Naive thymus-derived CD4-positive, alpha-beta T cell (primary cell): Measurements from ENCODE around the gene FALEC. TPM values are rescaled to one million over a fixed set of nuclear protein-coding genes. Genes with fewer than 3 reads are reported as not detected.

Source experiments
- ATAC-seq: fragments of 150-1000 bp; cut with Tn5 transposase; 2 replicates; pipeline ENCODE4 v1.10.0; 2021; ENCODE audit warnings: mild to moderate bottlenecking, moderate library complexity
- CTCF ChIA-PET: fragments of 350-600 bp; sonication (Branson Sonifier 250); formaldehyde crosslinking; loops from one replicate; lab custom pipeline; 2021; ENCODE audit warnings: antibody characterized with exemption; lab: Charles Lee
- POLR2A ChIA-PET: fragments of 350-600 bp; sonication (Branson Sonifier 250); formaldehyde crosslinking; loops from one replicate; lab custom pipeline; 2021; ENCODE audit warnings: antibody characterized with exemption, inconsistent platforms; lab: Charles Lee
- DNase-seq, 9 donors: peaks; one replicate each; pipeline versions ENCODE4 v3.0.0 to v3.0.0-alpha.2; 2020 to 2022; ENCODE audit warnings: mixed read lengths in 1 of 9
- H3K27ac ChIP-seq: one replicate; pipeline ENCODE4 v1.7.0; 2013; ENCODE audit warnings: mild to moderate bottlenecking, low read depth, low read length, moderate library complexity
- H3K27me3 ChIP-seq, 2 donors: one replicate each; pipeline ENCODE4 v1.7.0; 2013; ENCODE audit warnings: low read length in 2 of 2, mild to moderate bottlenecking in 2 of 2, moderate library complexity in 2 of 2; ENCODE audit not compliant: control insufficient read depth in 2 of 2, insufficient read depth in 2 of 2
- H3K36me3 ChIP-seq, 3 experiments: 1 replicate in 2 of 3; 2 replicates in 1 of 3; pipeline ENCODE4 v1.7.0; 2013; ENCODE audit warnings: low read length in 3 of 3, mild to moderate bottlenecking in 3 of 3, moderate library complexity in 1 of 3; ENCODE audit not compliant: insufficient read depth in 3 of 3, control insufficient read depth in 2 of 3
- H3K4me1 ChIP-seq, 2 donors: one replicate each; pipeline ENCODE4 v1.7.0; 2013; ENCODE audit warnings: low read length in 2 of 2, mild to moderate bottlenecking in 2 of 2, moderate library complexity in 1 of 2; ENCODE audit not compliant: control insufficient read depth in 2 of 2, insufficient read depth in 2 of 2
- H3K4me3 ChIP-seq: 2 replicates; pipeline ENCODE4 v1.7.0; 2013; ENCODE audit warnings: mild to moderate bottlenecking, low read length
- H3K9me3 ChIP-seq, 3 experiments: 1 replicate in 2 of 3; 2 replicates in 1 of 3; pipeline ENCODE4 v1.7.0; 2013; ENCODE audit warnings: low read length in 3 of 3; ENCODE audit not compliant: control insufficient read depth in 2 of 3
- H3K27ac Mint-ChIP-seq, 9 donors: one replicate each; pipeline ENCODE4 v1.8.0; 2020 to 2022; ENCODE audit warnings: mixed read lengths in 9 of 9, mild to moderate bottlenecking in 8 of 9, moderate library complexity in 5 of 9, inconsistent platforms in 2 of 9
- H3K27me3 Mint-ChIP-seq, 5 donors: one replicate each; pipeline ENCODE4 v1.8.0; 2021 to 2022; ENCODE audit warnings: mixed read lengths in 5 of 5, mild to moderate bottlenecking in 1 of 5
- H3K36me3 Mint-ChIP-seq, 5 donors: one replicate each; pipeline ENCODE4 v1.8.0; 2020 to 2022; ENCODE audit warnings: mixed read lengths in 5 of 5, mild to moderate bottlenecking in 3 of 5, inconsistent platforms in 1 of 5
- H3K4me1 Mint-ChIP-seq, 7 donors: one replicate each; pipeline ENCODE4 v1.8.0; 2020 to 2022; ENCODE audit warnings: mixed read lengths in 7 of 7, mild to moderate bottlenecking in 3 of 7, inconsistent platforms in 1 of 7
- H3K4me3 Mint-ChIP-seq, 10 donors: one replicate each; pipeline ENCODE4 v1.8.0; 2020 to 2022; ENCODE audit warnings: mild to moderate bottlenecking in 10 of 10, mixed read lengths in 10 of 10, moderate library complexity in 6 of 10, inconsistent platforms in 2 of 10
- H3K9me3 Mint-ChIP-seq, 11 donors: one replicate each; pipeline ENCODE4 v1.8.0; 2020 to 2022; ENCODE audit warnings: mixed read lengths in 11 of 11, mild to moderate bottlenecking in 4 of 11, inconsistent platforms in 1 of 11, moderate library complexity in 1 of 11
- intact Hi-C, 2 donors: fragments of 100-400 bp; cut with micrococcal nuclease; formaldehyde crosslinking; loops; one replicate each; pipeline ENCODE4 v1.15.1; 2023
- polyA plus RNA-seq, 2 donors: library from polyadenylated mRNA; unstranded; fragments of 300-500 nt; fragmentation: Illumina TruSeq; gene quantifications; one replicate each; pipeline ENCODE4 v1.2.3, GENCODE V29; 2021
- total RNA-seq, 6 experiments: library from RNA in 5 of 6; stranded (reverse) in 5 of 6; gene quantifications; 1 replicate in 5 of 6; 2 replicates in 1 of 6; pipeline ENCODE4 v1.2.3 and lab custom pipeline; 2021 to 2026

FALEC gene
- total and polyA plus RNA-seq, 7 experiments from 2014 or later = 0.44 to 2.5 (median 0.76) TPM; not detected in 4

GRCh38 chr1:150476754-150477153 lies 38.8 kb upstream of the FALEC start:
- ATAC-seq = no peak
- Histone ChIP-seq H3K4me3 (no peak overlapping the region), H3K4me1 (no peaks in the 10 kb centered on the region), H3K9me3 (no peaks in the 10 kb centered on the region), H3K36me3 (peaks cover 4 to 22% (median 5%) of the 10 kb centered on the region in 3 experiments), H3K27me3 (no peaks in the 10 kb centered on the region), H3K27ac (peak overlapping the region; percentile 39)
- H3K9me3 Mint-ChIP-seq = peaks cover 0 to 4% (median 0%) of the 10 kb centered on the region in 11 donors
- POLR2A ChIA-PET = no interaction called here
- peaks cover 2 to 21% (median 16%) of the 10 kb centered on the region in 7 donors for H3K4me1 Mint-ChIP-seq
- DNase-seq = no peak
- H3K36me3 Mint-ChIP-seq = peaks cover 0 to 9% (median 2%) of the 10 kb centered on the region in 5 donors
- intact Hi-C loops = no loop called here
- H3K27ac Mint-ChIP-seq = peak overlapping the region in 7 of 9 donors; percentile 2 to 86 (median 73)
- no peak overlapping the region for H3K4me3 Mint-ChIP-seq
- H3K27me3 Mint-ChIP-seq = no peaks in the 10 kb centered on the region
- CTCF ChIA-PET = no interaction called here

GRCh38 chr1:150477320-150477719 lies 38.2 kb upstream of the FALEC start:
- Mint-ChIP-seq H3K27ac (peak overlapping the region in 8 of 9 donors; percentile 30 to 86 (median 77)), H3K9me3 (peaks cover 0 to 5% (median 0%) of the 10 kb centered on the region in 11 donors), H3K4me3 (no peak overlapping the region), H3K4me1 (peaks cover 2 to 21% (median 16%) of the 10 kb centered on the region in 7 donors), H3K36me3 (peaks cover 0 to 3% (median 0%) of the 10 kb centered on the region in 5 donors), H3K27me3 (no peaks in the 10 kb centered on the region)
- Histone ChIP-seq H3K27me3 (no peaks in the 10 kb centered on the region), H3K9me3 (no peaks in the 10 kb centered on the region), H3K27ac (peak overlapping the region; percentile 39), H3K4me1 (no peaks in the 10 kb centered on the region), H3K36me3 (peaks cover 0 to 16% (median under 1%) of the 10 kb centered on the region in 3 experiments), H3K4me3 (no peak overlapping the region)
- no peak for DNase-seq
- intact Hi-C loops = no loop called here
- ChIA-PET CTCF (no interaction called here), POLR2A (no interaction called here)
- ATAC-seq = no peak

- CTCF ChIA-PET = no interaction called here
- peaks cover 0 to 5% (median 0%) of the 10 kb centered on the region in 11 donors for H3K9me3 Mint-ChIP-seq
- no peak for DNase-seq
- intact Hi-C loops = no loop called here
- no peak overlapping the region for H3K4me3 Mint-ChIP-seq
- H3K27ac Mint-ChIP-seq = peak overlapping the region in 8 of 9 donors; percentile 30 to 86 (median 77)
- Histone ChIP-seq H3K27ac (peak overlapping the region; percentile 39), H3K9me3 (no peaks in the 10 kb centered on the region), H3K4me3 (no peak overlapping the region), H3K4me1 (no peaks in the 10 kb centered on the region), H3K36me3 (peaks cover 0 to 12% (median 0%) of the 10 kb centered on the region in 3 experiments), H3K27me3 (no peaks in the 10 kb centered on the region)
- peak; percentile 14 for ATAC-seq
- H3K4me1 Mint-ChIP-seq = peaks cover 2 to 21% (median 16%) of the 10 kb centered on the region in 7 donors
- H3K36me3 Mint-ChIP-seq = no peaks in the 10 kb centered on the region
- POLR2A ChIA-PET = no interaction called here
- H3K27me3 Mint-ChIP-seq = no peaks in the 10 kb centered on the region
Measured at GRCh38 chr1:150477733-150478132, 37.8 kb upstream of the FALEC start.

DNA sequence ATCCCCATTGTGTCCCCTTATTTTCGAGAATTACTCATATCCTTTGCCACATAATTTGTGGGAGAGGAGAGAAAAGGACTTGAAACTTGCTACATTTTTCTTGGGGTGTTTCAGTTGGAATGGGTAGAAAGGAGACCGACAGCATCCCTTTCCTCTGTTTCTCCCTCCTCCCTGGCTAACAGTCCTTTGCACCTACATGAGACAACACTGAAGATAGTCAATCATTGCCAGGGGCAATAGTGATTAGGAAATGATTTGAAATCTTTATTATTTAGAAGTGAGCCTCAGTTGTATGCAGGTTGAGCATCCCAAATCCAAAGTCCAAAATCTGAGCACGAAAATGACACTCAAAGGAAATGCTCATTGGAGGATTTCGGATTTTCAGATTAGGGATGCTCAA lies 36.2 kb upstream of the FALEC start:
- Mint-ChIP-seq H3K36me3 (no peaks in the 10 kb centered on the region), H3K4me1 (peaks cover 0 to 21% (median 16%) of the 10 kb centered on the region in 7 donors), H3K9me3 (peaks cover 0 to 4% (median 0%) of the 10 kb centered on the region in 11 donors), H3K27ac (peak overlapping the region in 3 of 9 donors; percentile 2 to 60 (median 38)), H3K27me3 (no peaks in the 10 kb centered on the region), H3K4me3 (no peak overlapping the region)
- DNase-seq = no peak
- no peak for ATAC-seq
- ChIA-PET CTCF (interaction anchor here (0.6 kb wide), 1 partner anchor 1141 kb away, joined by 3 read pairs; no protein-coding TSS in a partner anchor), POLR2A (no interaction called here)
- Histone ChIP-seq H3K4me3 (no peak overlapping the region), H3K27ac (no peak overlapping the region), H3K36me3 (peaks cover 0 to 4% (median 0%) of the 10 kb centered on the region in 3 experiments), H3K4me1 (no peaks in the 10 kb centered on the region), H3K27me3 (no peaks in the 10 kb centered on the region), H3K9me3 (no peaks in the 10 kb centered on the region)
- intact Hi-C loops = no loop called here

DNA sequence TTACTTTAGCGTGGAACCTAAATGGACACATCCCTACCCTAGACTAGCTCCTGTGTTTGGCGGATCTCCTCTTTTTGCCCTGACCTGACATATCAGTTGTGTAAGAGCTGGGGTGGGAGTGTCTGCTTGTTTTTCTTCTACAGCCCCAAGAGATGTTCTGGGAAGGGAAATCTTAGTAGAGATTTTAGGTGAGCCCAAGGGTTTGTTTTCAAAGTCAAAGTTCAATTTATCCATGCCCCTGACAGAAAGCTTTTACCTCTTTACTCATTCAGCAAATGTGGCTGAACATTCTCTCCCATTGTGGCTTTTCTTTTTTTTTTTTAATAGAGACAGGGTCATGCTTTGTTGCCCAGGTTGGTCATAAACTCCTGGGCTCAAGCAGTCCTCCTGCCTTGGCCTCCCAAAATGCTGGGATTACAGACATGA lies 35.6 kb upstream of the FALEC start:
- Histone ChIP-seq H3K4me1 (no peaks in the 10 kb centered on the region), H3K27me3 (no peaks in the 10 kb centered on the region), H3K9me3 (no peaks in the 10 kb centered on the region), H3K4me3 (no peak overlapping the region), H3K36me3 (no peaks in the 10 kb centered on the region), H3K27ac (no peak overlapping the region)
- Mint-ChIP-seq H3K27me3 (no peaks in the 10 kb centered on the region), H3K9me3 (peaks cover 0 to 4% (median 0%) of the 10 kb centered on the region in 11 donors), H3K4me1 (peaks cover 0 to 19% (median 13%) of the 10 kb centered on the region in 7 donors), H3K4me3 (no peak overlapping the region), H3K36me3 (no peaks in the 10 kb centered on the region), H3K27ac (peak overlapping the region in 4 of 9 donors; percentile 3 to 60 (median 24))
- ATAC-seq (no peak), DNase-seq (no peak)
- CTCF ChIA-PET = interaction anchor here (0.6 kb wide), 1 partner anchor 62 kb away, joined by 3 read pairs; no protein-coding TSS in a partner anchor
- POLR2A ChIA-PET = interaction anchor here (0.5 to 0.7 kb wide), 2 partner anchors 118 to 1283 kb away, joined by 3 to 5 read pairs; partner anchors contain the start of gene MRPL9
- intact Hi-C loops = loop anchor here in 1 of 2 donors (10.0 kb wide), 1 partner anchor 495 kb away; the partner anchor contains the start of gene CERS2

GRCh38 chr1:150484431-150484830 lies 31.1 kb upstream of the FALEC start:
- peaks cover 0 to 7% (median 3%) of the 10 kb centered on the region in 5 donors for H3K36me3 Mint-ChIP-seq
- intact Hi-C loops = loop anchor here in 1 of 2 donors (10.0 kb wide), 1 partner anchor 490 kb away; the partner anchor contains the start of gene CERS2
- no peak overlapping the region for H3K27ac ChIP-seq
- ChIA-PET CTCF (no interaction called here), POLR2A (interaction anchor here (0.5 to 1.4 kb wide), 2 partner anchors 14 to 29 kb away, joined by 3 to 4 read pairs; no protein-coding TSS in a partner anchor)
- no peak overlapping the region for H3K27ac Mint-ChIP-seq
- no peak for ATAC-seq
- H3K27me3 ChIP-seq = no peaks in the 10 kb centered on the region
- peaks cover 0 to 8% (median 0%) of the 10 kb centered on the region in 3 experiments for H3K36me3 ChIP-seq
- no peak for DNase-seq
- no peak overlapping the region for H3K4me3 ChIP-seq
- no peak overlapping the region for H3K4me3 Mint-ChIP-seq
- no peaks in the 10 kb centered on the region for H3K9me3 ChIP-seq
- H3K4me1 ChIP-seq = peaks cover 4 to 8% of the 10 kb centered on the region in 2 donors
- no peaks in the 10 kb centered on the region for H3K27me3 Mint-ChIP-seq
- H3K4me1 Mint-ChIP-seq = peaks cover 5 to 28% (median 25%) of the 10 kb centered on the region in 7 donors
- peaks cover 0 to 2% (median 0%) of the 10 kb centered on the region in 11 donors for H3K9me3 Mint-ChIP-seq
